GM18861 (cell line): ENCODE data around the gene OR2H2.

Experiments used
- ATAC-seq: cut with Tn5 transposase; IDR thresholded peaks from one replicate; pipeline ENCODE4 v1.9.1; 2021; ENCODE audit not compliant: unreplicated experiment

Gene OR2H2

GRCh38 chr6:29628419-29629281, 43.7 kb downstream of the OR2H2 start:
- no peak for ATAC-seq

DNA sequence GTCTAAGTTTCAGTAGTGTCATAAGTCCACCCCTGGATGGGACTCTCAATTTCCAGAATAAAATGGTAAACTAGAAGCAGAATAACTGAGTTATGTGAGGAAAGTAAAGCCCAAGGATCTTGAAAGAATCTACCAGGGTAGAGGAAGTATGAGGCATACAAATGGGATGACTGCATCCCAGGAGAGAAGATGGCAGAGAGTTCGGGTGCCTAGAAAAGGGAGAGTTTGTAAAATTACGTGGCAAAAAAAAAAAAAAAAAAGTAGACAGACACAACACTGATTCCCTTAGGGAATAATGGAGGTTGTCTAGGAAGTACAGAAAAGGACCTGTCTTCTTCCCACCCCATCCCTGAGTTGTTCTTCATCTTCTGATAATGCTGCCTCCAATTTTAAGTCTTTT, 44.6 kb downstream of the OR2H2 start:
- ATAC-seq: no peak

DNA sequence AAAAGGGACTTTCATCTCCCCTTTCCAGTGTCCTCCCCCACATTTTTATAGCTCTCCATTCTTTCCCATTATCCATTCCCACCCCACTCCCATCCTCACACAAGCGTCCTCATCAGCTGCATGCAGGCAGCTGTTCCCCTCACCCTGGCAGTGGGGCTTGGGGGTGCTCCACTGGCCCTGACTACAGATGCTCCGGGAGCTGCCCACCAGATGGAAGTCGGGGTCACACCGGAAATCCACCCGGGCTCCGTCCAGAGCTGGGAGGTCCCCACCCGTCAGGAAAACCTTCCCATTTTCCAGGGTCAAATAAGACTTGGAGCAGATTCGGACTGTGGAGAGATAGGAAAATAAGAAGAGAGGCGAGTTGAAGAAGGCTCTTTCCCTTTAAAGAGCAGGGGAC, 45.4 kb downstream of the OR2H2 start:
- ATAC-seq: no peak

DNA sequence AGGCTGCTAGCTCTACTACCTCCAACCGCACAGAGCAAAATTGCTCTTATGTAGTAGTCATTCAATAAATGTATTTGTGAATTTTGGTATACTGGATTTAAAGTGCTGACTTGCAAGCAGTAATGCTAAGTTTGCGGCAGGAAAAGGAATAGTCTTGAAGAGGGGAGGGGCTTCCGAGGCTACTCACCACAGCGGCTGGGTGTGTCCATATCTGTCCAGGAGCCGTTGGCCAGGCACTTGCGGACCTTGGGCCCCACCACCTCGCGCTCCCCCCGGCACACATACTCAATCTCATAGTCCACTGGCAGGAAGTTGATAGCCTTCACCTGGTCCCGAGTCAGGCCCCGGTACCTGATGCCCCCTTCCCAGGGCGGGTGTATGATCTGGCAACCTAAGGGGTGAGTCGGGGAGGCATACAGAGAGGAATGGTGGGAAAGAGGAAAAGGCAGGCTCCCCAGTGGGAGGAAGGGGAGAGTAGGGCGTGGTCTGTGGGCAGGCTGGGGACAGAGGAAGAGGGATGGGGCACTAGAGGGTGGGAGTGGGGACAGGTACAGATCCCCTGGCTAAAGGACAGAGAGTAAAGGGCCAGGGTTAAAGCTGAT, 46.4 kb downstream of the OR2H2 start:
- no peak for ATAC-seq

GRCh38 chr6:29631860-29632731, 47.2 kb downstream of the OR2H2 start:
- ATAC-seq: no peak

GRCh38 chr6:29632789-29633533, 48.0 kb downstream of the OR2H2 start, which contains the start of gene GABBR1:
Gene GABBR1, minus strand, starts transcription at chr6:29633183. Its CDS starts 798 bp downstream, at chr6:29632385.
- ATAC-seq: no peak

DNA sequence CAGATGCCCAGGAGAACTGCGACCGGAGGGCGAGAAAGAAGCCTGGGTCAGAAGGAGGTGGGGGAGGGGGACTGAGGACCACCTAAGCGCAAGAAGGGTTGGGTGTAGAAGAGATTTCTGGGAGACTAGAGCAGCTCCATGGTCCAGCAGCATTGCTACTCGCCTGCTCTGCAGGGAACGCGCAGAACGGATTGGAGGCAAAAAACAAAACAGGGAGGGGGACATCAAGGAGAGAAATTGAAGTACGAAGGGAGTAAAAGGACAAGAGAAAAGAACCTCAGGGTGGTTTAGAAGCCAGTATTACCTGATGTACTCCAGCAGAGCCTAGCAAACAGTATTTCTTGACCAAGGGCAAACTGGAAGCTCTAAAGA, 48.6 kb downstream of the OR2H2 start:
- no peak for ATAC-seq

GRCh38 chr6:29637247-29637646, 52.3 kb downstream of the OR2H2 start:
- ATAC-seq: no peak
